ENCODE results near the gene GRM4. TPM values are rescaled to one million over a fixed set of nuclear protein-coding genes. Genes with fewer than 3 reads are reported as not detected.

GRM4 gene
- total RNA-seq, 6 experiments from 2014 or later = not detected

- Histone ChIP-seq H3K9me3 (peaks cover 0 to 8% (median 0%) of the 10 kb centered on the region in 4 donors), H3K4me3 (no peak overlapping the region), H3K36me3 (no peaks in the 10 kb centered on the region), H3K27me3 (peaks cover 0 to 6% of the 10 kb centered on the region in 2 donors), H3K4me1 (peaks cover 0 to 4% (median 0%) of the 10 kb centered on the region in 4 donors), H3K27ac (no peak overlapping the region)
- TF ChIP-seq CTCF (IDR thresholded peaks at IDR 0.05) (no peak), POLR2A (IDR thresholded peaks at IDR 0.05) (no peak)
- intact Hi-C loops (cut with DNase I) = loop anchor here in 1 of 2 donors (10.0 kb wide), 2 partner anchors 105 to 395 kb away; no protein-coding TSS in a partner anchor
- DNase-seq (no peak), ATAC-seq (no peak)
These were observed 14.0 kb upstream of the GRM4 start for GRCh38 chr6:34159844-34160243.

- Histone ChIP-seq H3K27me3 (peaks cover 0 to 9% of the 10 kb centered on the region in 2 donors), H3K27ac (no peak overlapping the region), H3K4me3 (no peak overlapping the region), H3K4me1 (peaks cover 0 to under 1% (median 0%) of the 10 kb centered on the region in 4 donors), H3K36me3 (no peaks in the 10 kb centered on the region), H3K9me3 (peaks cover 0 to 8% (median 0%) of the 10 kb centered on the region in 4 donors)
- intact Hi-C loops (cut with DNase I) = loop anchor here in 1 of 2 donors (10.0 kb wide), 2 partner anchors 104 to 394 kb away; no protein-coding TSS in a partner anchor
- no peak for ATAC-seq
- TF ChIP-seq POLR2A (IDR thresholded peaks at IDR 0.05) (no peak), CTCF (IDR thresholded peaks at IDR 0.05) (no peak)
- WGBS (ENCODE audit: insufficient coverage, low coverage, low lambda C conversion rate, missing lambda C conversion rate) = 81% methylated on average over 3 of the region's 3 CpGs
- no peak for DNase-seq
These were observed 13.0 kb upstream of the GRM4 start for GRCh38 chr6:34158876-34159275.

- no peak for DNase-seq
- intact Hi-C loops (cut with DNase I) = loop anchor here in 1 of 2 donors (10.0 kb wide), 2 partner anchors 103 to 393 kb away; no protein-coding TSS in a partner anchor
- no peak for TF ChIP-seq CTCF (IDR thresholded peaks at IDR 0.05)
These were observed 12.0 kb upstream of the GRM4 start for GRCh38 chr6:34157851-34158250.

GRCh38 chr6:34157236-34157830 lies 11.4 kb upstream of the GRM4 start:
- H3K27me3 ChIP-seq = peaks cover 0 to 9% of the 10 kb centered on the region in 2 donors
- intact Hi-C loops (cut with DNase I) = loop anchor here in 1 of 2 donors (10.0 kb wide), 2 partner anchors 103 to 393 kb away; no protein-coding TSS in a partner anchor
- H3K4me1 ChIP-seq = no peaks in the 10 kb centered on the region
- no peak for DNase-seq
- ATAC-seq = no peak
- no peak overlapping the region for H3K4me3 ChIP-seq
- WGBS (ENCODE audit: insufficient coverage, low coverage, low lambda C conversion rate, missing lambda C conversion rate) = 68% methylated on average over 10 of the region's 10 CpGs
- no peak overlapping the region for H3K27ac ChIP-seq
- no peaks in the 10 kb centered on the region for H3K36me3 ChIP-seq
- TF ChIP-seq CTCF (IDR thresholded peaks at IDR 0.05) (no peak), POLR2A (IDR thresholded peaks at IDR 0.05) (no peak)
- H3K9me3 ChIP-seq = peaks cover 0 to 8% (median 0%) of the 10 kb centered on the region in 4 donors

More at GRCh38 chr6:34157851-34158250, 12.0 kb upstream of the GRM4 start:
- WGBS (ENCODE audit: insufficient coverage, low coverage, low lambda C conversion rate, missing lambda C conversion rate) = 45% methylated on average over 5 of the region's 6 CpGs
- no peak overlapping the region for H3K4me3 ChIP-seq
- H3K9me3 ChIP-seq = peaks cover 0 to 8% (median 0%) of the 10 kb centered on the region in 4 donors
- no peaks in the 10 kb centered on the region for H3K36me3 ChIP-seq
- no peak overlapping the region for H3K27ac ChIP-seq
- no peaks in the 10 kb centered on the region for H3K4me1 ChIP-seq
- H3K27me3 ChIP-seq = peaks cover 0 to 9% of the 10 kb centered on the region in 2 donors
- ATAC-seq = no peak

All from right lobe of liver (tissue), 6 donors.